Measurements from ENCODE around the gene CTSD. TPM values are rescaled to one million over a fixed set of nuclear protein-coding genes. Genes with fewer than 3 reads are reported as not detected.

CTSD gene
- total RNA-seq, 1 donor from 2014 or later, result 425 TPM

GRCh38 chr11:1747753-1748635 is 15.7 kb downstream of the CTSD start:
- no peak for TF ChIP-seq CTCF (IDR thresholded peaks at IDR 0.05; ENCODE audit: insufficient read depth, low read length, poor library complexity, severe bottlenecking)
- DNase-seq (ENCODE audit: low read depth), result no peak
- Histone ChIP-seq H3K4me3 (ENCODE audit: low read depth, low read length) (peak overlapping the region; percentile 27), H3K36me3 (ENCODE audit: control insufficient read depth, insufficient read depth, low read length) (no peaks in the 10 kb centered on the region), H3K27me3 (ENCODE audit: control insufficient read depth, insufficient read depth, low read length) (peaks cover 49% of the 10 kb centered on the region)

GRCh38 chr11:1746956-1747752 is 16.6 kb downstream of the CTSD start:
- H3K27me3 ChIP-seq (ENCODE audit: control insufficient read depth, insufficient read depth, low read length), result peaks cover 50% of the 10 kb centered on the region
- H3K36me3 ChIP-seq (ENCODE audit: control insufficient read depth, insufficient read depth, low read length), result no peaks in the 10 kb centered on the region
- no peak for DNase-seq (ENCODE audit: low read depth)
- no peak overlapping the region for H3K4me3 ChIP-seq (ENCODE audit: low read depth, low read length)
- TF ChIP-seq CTCF (IDR thresholded peaks at IDR 0.05; ENCODE audit: insufficient read depth, low read length, poor library complexity, severe bottlenecking), result no peak

- TF ChIP-seq CTCF (IDR thresholded peaks at IDR 0.05; ENCODE audit: insufficient read depth, low read length, poor library complexity, severe bottlenecking), result no peak
- Histone ChIP-seq H3K36me3 (ENCODE audit: control insufficient read depth, insufficient read depth, low read length) (no peaks in the 10 kb centered on the region), H3K4me3 (ENCODE audit: low read depth, low read length) (no peak overlapping the region), H3K27me3 (ENCODE audit: control insufficient read depth, insufficient read depth, low read length) (peaks cover 50% of the 10 kb centered on the region)
- DNase-seq (ENCODE audit: low read depth), result no peak
These were observed 17.2 kb downstream of the CTSD start for GRCh38 chr11:1746511-1746931.

GRCh38 chr11:1745701-1746320 is 17.9 kb downstream of the CTSD start:
- Histone ChIP-seq H3K27me3 (ENCODE audit: control insufficient read depth, insufficient read depth, low read length) (peaks cover 54% of the 10 kb centered on the region), H3K4me3 (ENCODE audit: low read depth, low read length) (no peak overlapping the region)
- DNase-seq (ENCODE audit: low read depth), result no peak

More at GRCh38 chr11:1745701-1746320, 17.9 kb downstream of the CTSD start:
- TF ChIP-seq CTCF (IDR thresholded peaks at IDR 0.05; ENCODE audit: insufficient read depth, low read length, poor library complexity, severe bottlenecking), result no peak
- no peaks in the 10 kb centered on the region for H3K36me3 ChIP-seq (ENCODE audit: control insufficient read depth, insufficient read depth, low read length)
